DOHH2 (cell line): Measurements from ENCODE around the gene NT5DC1.

Experiments used
- H3F3A ChIP-seq: fragments of 200-600 bp; sonication (generic), shearing (Covaris generic); 2 replicates; pipeline ENCODE4 v1.6.0; 2016; ENCODE audit warnings: antibody characterized with exemption, mild to moderate bottlenecking; ENCODE audit not compliant: control insufficient read depth, insufficient read depth
- H3K27ac ChIP-seq: fragments of 200-600 bp; sonication (generic); 2 replicates; pipeline ENCODE4 v1.5.1; 2014; ENCODE audit warnings: low read depth, mild to moderate bottlenecking, low read length, moderate library complexity
- H3K27me3 ChIP-seq: fragments of 200-600 bp; sonication (generic); 2 replicates; pipeline ENCODE4 v1.6.1; 2014; ENCODE audit warnings: mild to moderate bottlenecking, low read length, mixed read lengths; ENCODE audit not compliant: control insufficient read depth
- H3K36me3 ChIP-seq: fragments of 200-600 bp; sonication (generic); 2 replicates; pipeline ENCODE4 v1.6.1; 2014; ENCODE audit warnings: mild to moderate bottlenecking, low read length, moderate library complexity, mixed read lengths; ENCODE audit not compliant: control insufficient read depth
- H3K4me1 ChIP-seq: fragments of 200-600 bp; sonication (generic); 2 replicates; pipeline ENCODE4 v1.6.1; 2014; ENCODE audit warnings: mild to moderate bottlenecking, low read length, mixed read lengths; ENCODE audit not compliant: control insufficient read depth
- H3K4me2 ChIP-seq: fragments of 200-600 bp; sonication (generic); 2 replicates; pipeline ENCODE4 v1.6.0; 2014; ENCODE audit warnings: mild to moderate bottlenecking, low read length, moderate library complexity
- H3K4me3 ChIP-seq: fragments of 200-600 bp; sonication (generic); 2 replicates; pipeline ENCODE4 v1.5.1; 2014; ENCODE audit warnings: mild to moderate bottlenecking, low read length, mixed read lengths
- H3K79me2 ChIP-seq: fragments of 200-600 bp; sonication (generic); 2 replicates; pipeline ENCODE4 v1.6.1; 2014; ENCODE audit warnings: mild to moderate bottlenecking, low read length, mixed read lengths; ENCODE audit not compliant: control insufficient read depth
- H3K9me2 ChIP-seq: fragments of 200-600 bp; sonication (generic); replicated peaks from 2 replicates; pipeline ENCODE4 v1.6.1; 2014; ENCODE audit warnings: mild to moderate bottlenecking, low read length, mixed read lengths; ENCODE audit not compliant: control insufficient read depth
- H3K9me3 ChIP-seq: fragments of 200-600 bp; sonication (generic); 2 replicates; pipeline ENCODE4 v1.6.1; 2014; ENCODE audit warnings: antibody characterized with exemption, low read length, mixed read lengths; ENCODE audit not compliant: control insufficient read depth, insufficient read depth
- H4K20me1 ChIP-seq: fragments of 200-600 bp; sonication (generic); 2 replicates; pipeline ENCODE4 v1.6.0; 2014; ENCODE audit warnings: low read depth, mild to moderate bottlenecking, antibody characterized with exemption, low read length, moderate library complexity; ENCODE audit not compliant: control insufficient read depth, insufficient read depth
- CTCF ChIP-seq: fragments of 200-600 bp; sonication (generic); IDR thresholded peaks from one replicate; pipeline ENCODE4 v1.5.1; 2014; ENCODE audit warnings: antibody characterized with exemption, mild to moderate bottlenecking, low read depth, low read length; ENCODE audit not compliant: poor library complexity, severe bottlenecking
- EZH2phosphoT487 ChIP-seq: fragments of 200-600 bp; sonication (generic); IDR thresholded peaks from 2 replicates; pipeline ENCODE4 v1.6.1; 2017; ENCODE audit warnings: borderline replicate concordance, mild to moderate bottlenecking, antibody characterized with exemption, low read length, moderate library complexity, mixed read lengths

Gene NT5DC1

GRCh38 chr6:116205281-116205680 is 104.6 kb downstream of the NT5DC1 start:
- H3K4me2 ChIP-seq, result no peak overlapping the region
- TF ChIP-seq CTCF, result no peak
- TF ChIP-seq EZH2phosphoT487, result no peak

GRCh38 chr6:116206231-116206903 is 105.7 kb downstream of the NT5DC1 start:
- H3K4me3 ChIP-seq, result no peak overlapping the region
- no peak for TF ChIP-seq EZH2phosphoT487
- TF ChIP-seq CTCF, result no peak

More at GRCh38 chr6:116205281-116205680, 104.6 kb downstream of the NT5DC1 start:
- Histone ChIP-seq H3K27ac (no peak overlapping the region), H3K4me1 (no peaks in the 10 kb centered on the region), H4K20me1 (no peaks in the 10 kb centered on the region), H3K4me3 (no peak overlapping the region), H3K36me3 (no peaks in the 10 kb centered on the region), H3K9me3 (no peaks in the 10 kb centered on the region), H3K9me2 (no peaks in the 10 kb centered on the region), H3K27me3 (no peaks in the 10 kb centered on the region), H3F3A (no peaks in the 10 kb centered on the region), H3K79me2 (no peaks in the 10 kb centered on the region)

GRCh38 chr6:116208056-116208785 is 107.6 kb downstream of the NT5DC1 start:
- Histone ChIP-seq H3K4me2 (no peak overlapping the region), H3F3A (no peaks in the 10 kb centered on the region), H3K9me2 (no peaks in the 10 kb centered on the region), H3K27ac (no peak overlapping the region), H3K4me1 (no peaks in the 10 kb centered on the region), H3K36me3 (no peaks in the 10 kb centered on the region), H3K9me3 (no peaks in the 10 kb centered on the region), H3K27me3 (no peaks in the 10 kb centered on the region), H3K79me2 (no peaks in the 10 kb centered on the region), H4K20me1 (no peaks in the 10 kb centered on the region), H3K4me3 (no peak overlapping the region)
- TF ChIP-seq CTCF, result no peak
- TF ChIP-seq EZH2phosphoT487, result no peak

More at GRCh38 chr6:116206231-116206903, 105.7 kb downstream of the NT5DC1 start:
- no peaks in the 10 kb centered on the region for H3F3A ChIP-seq
- no peaks in the 10 kb centered on the region for H3K27me3 ChIP-seq
- H3K79me2 ChIP-seq, result no peaks in the 10 kb centered on the region
- H3K4me2 ChIP-seq, result no peak overlapping the region
- H3K4me1 ChIP-seq, result no peaks in the 10 kb centered on the region
- no peaks in the 10 kb centered on the region for H3K9me2 ChIP-seq
- no peak overlapping the region for H3K27ac ChIP-seq
- no peaks in the 10 kb centered on the region for H3K36me3 ChIP-seq
- no peaks in the 10 kb centered on the region for H4K20me1 ChIP-seq
- no peaks in the 10 kb centered on the region for H3K9me3 ChIP-seq
